Measurements from ENCODE around the gene SIRPB1. TPM values are rescaled to one million over a fixed set of nuclear protein-coding genes. Genes with fewer than 3 reads are reported as not detected.

SIRPB1 gene
- polyA plus RNA-seq, 1 donor (not counting 4 experiments of a cell fraction or from before 2014, with no cell fraction given): not detected

- Histone ChIP-seq H2AFZ (ENCODE audit: control insufficient read depth, low read length) (no peak overlapping the region), H4K20me1 (ENCODE audit: control insufficient read depth, extremely low read depth, insufficient read depth, low read length) (no peaks in the 10 kb centered on the region), H3K9ac (ENCODE audit: control insufficient read depth, extremely low read depth, insufficient read depth, low read length) (no peak overlapping the region), H3K9me3 (ENCODE audit: control insufficient read depth, low read depth, low read length) (no peaks in the 10 kb centered on the region), H3K79me2 (ENCODE audit: control insufficient read depth, insufficient read depth, low read length) (no peaks in the 10 kb centered on the region), H3K4me3 (ENCODE audit: control insufficient read depth in 2 of 3, extremely low read depth in 1 of 3, insufficient read depth in 2 of 3, low read depth in 1 of 3, low read length in 3 of 3) (no peak overlapping the region), H3K27ac (ENCODE audit: control insufficient read depth, insufficient read depth, low read length) (no peak overlapping the region), H3K9me1 (ENCODE audit: control insufficient read depth, extremely low read depth, insufficient read depth, low read length) (no peaks in the 10 kb centered on the region), H3K4me1 (ENCODE audit: control insufficient read depth, extremely low read depth, insufficient read depth, low read length) (no peaks in the 10 kb centered on the region), H3K4me2 (ENCODE audit: control insufficient read depth, extremely low read depth, insufficient read depth, low read depth, low read length) (no peak overlapping the region), H3K27me3 (ENCODE audit: control insufficient read depth, extremely low read depth, insufficient read depth, low read length) (no peaks in the 10 kb centered on the region), H3K36me3 (ENCODE audit: control insufficient read depth in 2 of 2, extremely low read depth in 1 of 2, insufficient read depth in 2 of 2, low read length in 2 of 2) (no peaks in the 10 kb centered on the region)
- no peak for FAIRE-seq
- dilution Hi-C loops (cut with MboI; ENCODE audit: extremely low pct_ligation_motif_present, low sequenced_read_pairs): no loop called here
- TF ChIP-seq CTCF (optimal IDR thresholded peaks at IDR 0.05 in 1 of 3, IDR thresholded peaks at IDR 0.05 in 1 of 3, conservative IDR thresholded peaks at IDR 0.05 in 1 of 3; ENCODE audit: extremely low read depth in 1 of 3, insufficient read depth in 2 of 3, low read length in 3 of 3) (no peak), EZH2 (IDR thresholded peaks at IDR 0.05; ENCODE audit: low read length) (no peak)
- DNase-seq (ENCODE audit: low read depth, low spot score): no peak
Observed at GRCh38 chr20:1651268-1652058, 31.7 kb upstream of the SIRPB1 start.

- Histone ChIP-seq H3K36me3 (ENCODE audit: control insufficient read depth in 2 of 2, extremely low read depth in 1 of 2, insufficient read depth in 2 of 2, low read length in 2 of 2) (no peaks in the 10 kb centered on the region), H4K20me1 (ENCODE audit: control insufficient read depth, extremely low read depth, insufficient read depth, low read length) (no peaks in the 10 kb centered on the region), H2AFZ (ENCODE audit: control insufficient read depth, low read length) (no peak overlapping the region), H3K79me2 (ENCODE audit: control insufficient read depth, insufficient read depth, low read length) (no peaks in the 10 kb centered on the region), H3K4me1 (ENCODE audit: control insufficient read depth, extremely low read depth, insufficient read depth, low read length) (peaks cover 3% of the 10 kb centered on the region), H3K9me3 (ENCODE audit: control insufficient read depth, low read depth, low read length) (no peaks in the 10 kb centered on the region), H3K27ac (ENCODE audit: control insufficient read depth, insufficient read depth, low read length) (no peak overlapping the region), H3K4me3 (ENCODE audit: control insufficient read depth in 2 of 3, extremely low read depth in 1 of 3, insufficient read depth in 2 of 3, low read depth in 1 of 3, low read length in 3 of 3) (no peak overlapping the region), H3K4me2 (ENCODE audit: control insufficient read depth, extremely low read depth, insufficient read depth, low read depth, low read length) (no peak overlapping the region), H3K9me1 (ENCODE audit: control insufficient read depth, extremely low read depth, insufficient read depth, low read length) (no peaks in the 10 kb centered on the region), H3K27me3 (ENCODE audit: control insufficient read depth, extremely low read depth, insufficient read depth, low read length) (no peaks in the 10 kb centered on the region), H3K9ac (ENCODE audit: control insufficient read depth, extremely low read depth, insufficient read depth, low read length) (no peak overlapping the region)
- no peak for TF ChIP-seq EZH2 (IDR thresholded peaks at IDR 0.05; ENCODE audit: low read length)
- dilution Hi-C loops (cut with MboI; ENCODE audit: extremely low pct_ligation_motif_present, low sequenced_read_pairs): no loop called here
- no peak for FAIRE-seq
- no peak for DNase-seq (ENCODE audit: low read depth, low spot score)
Observed at GRCh38 chr20:1648101-1648500, 28.3 kb upstream of the SIRPB1 start.

Data from keratinocyte (primary cell).